B cell (primary cell): ENCODE measurements around the gene AUTS2. TPM values are rescaled to one million over a fixed set of nuclear protein-coding genes. Genes with fewer than 3 reads are reported as not detected.

Experiments
- ATAC-seq: fragments of 200-7000 bp; cut with Tn5 transposase; one replicate; pipeline ENCODE4 v1.10.0; 2021; ENCODE audit warnings: low read depth, mild to moderate bottlenecking, moderate number of reproducible peaks, moderate library complexity
- CTCF ChIA-PET: fragments of 350-600 bp; sonication (Branson Sonifier 250); formaldehyde crosslinking; loops from one replicate; lab custom pipeline; 2021; ENCODE audit warnings: antibody characterized with exemption, inconsistent platforms; lab: Charles Lee
- POLR2A ChIA-PET: fragments of 350-600 bp; sonication (Branson Sonifier 250); formaldehyde crosslinking; loops from one replicate; lab custom pipeline; 2021; ENCODE audit warnings: antibody characterized with exemption; lab: Charles Lee
- DNase-seq: peaks from one replicate; pipeline ENCODE4 v3.0.0; 2013
- H2AFZ ChIP-seq: 2 replicates; pipeline ENCODE4 v1.6.1; 2012; ENCODE audit warnings: mild to moderate bottlenecking, low read depth, low read length; ENCODE audit not compliant: insufficient read depth, poor library complexity, severe bottlenecking
- H3K27ac ChIP-seq, 2 donors: 1 replicate in 1 of 2; 2 replicates in 1 of 2; pipeline ENCODE4 v1.5.1; 2012 to 2013; ENCODE audit warnings: low read length in 2 of 2, mild to moderate bottlenecking in 2 of 2, moderate library complexity in 1 of 2
- H3K27me3 ChIP-seq, 4 experiments: fragments of 200-600 bp in 1 of 4; sonication (generic) in 1 of 4; replicated peaks in 1 of 4; 1 replicate in 2 of 4; 2 replicates in 2 of 4; pipeline versions ENCODE4 v1.6.1 to v1.7.0; 2013 to 2016; ENCODE audit warnings: low read length in 3 of 4, mild to moderate bottlenecking in 2 of 4, mixed read lengths in 1 of 4, moderate library complexity in 1 of 4; ENCODE audit not compliant: insufficient read depth in 4 of 4, control insufficient read depth in 3 of 4; ENCODE audit errors: control extremely low read depth in 1 of 4
- H3K36me3 ChIP-seq, 2 experiments: replicated peaks in 1 of 2; 1 replicate in 1 of 2; 2 replicates in 1 of 2; pipeline versions ENCODE4 v1.6.1 to v1.7.1; 2013; ENCODE audit warnings: low read length in 1 of 2; ENCODE audit not compliant: insufficient read depth in 2 of 2, control insufficient read depth in 1 of 2; ENCODE audit errors: control extremely low read depth in 1 of 2, extremely low read depth in 1 of 2
- H3K4me1 ChIP-seq, 2 donors: fragments of 200-600 bp in 1 of 2; sonication (generic) in 1 of 2; 1 replicate in 1 of 2; 2 replicates in 1 of 2; pipeline versions ENCODE4 v1.5.1 to v1.6.1; 2013 to 2017; ENCODE audit warnings: low read length in 2 of 2; ENCODE audit not compliant: control insufficient read depth in 2 of 2, insufficient read depth in 2 of 2
- H3K4me2 ChIP-seq: replicated peaks from 2 replicates; pipeline ENCODE3; 2012; ENCODE audit warnings: mild to moderate bottlenecking, low read depth, low read length; ENCODE audit not compliant: poor library complexity, severe bottlenecking
- H3K4me3 ChIP-seq, 5 experiments: fragments of 200-600 bp in 1 of 5; sonication (generic) in 1 of 5; 1 replicate in 3 of 5; 2 replicates in 2 of 5; pipeline versions ENCODE4 v1.5.1 to v1.7.0; 2011 to 2016; ENCODE audit warnings: low read length in 4 of 5, mild to moderate bottlenecking in 4 of 5, low read depth in 2 of 5, control low read depth in 1 of 5, moderate library complexity in 1 of 5; ENCODE audit not compliant: insufficient read depth in 1 of 5; ENCODE audit errors: control extremely low read depth in 1 of 5, extremely low read depth in 1 of 5
- H3K79me2 ChIP-seq: fragments of 200-600 bp; sonication (generic); one replicate; pipeline ENCODE4 v1.6.0; 2016; ENCODE audit warnings: low read length; ENCODE audit not compliant: control insufficient read depth, insufficient read depth
- H3K9ac ChIP-seq: fragments of 200-600 bp; sonication (generic); 2 replicates; pipeline ENCODE4 v1.6.1; 2017; ENCODE audit warnings: mild to moderate bottlenecking, low read length, moderate library complexity
- H3K9me3 ChIP-seq, 3 donors: one replicate each; pipeline versions ENCODE4 v1.6.1 to v1.7.1; 2013; ENCODE audit warnings: low read length in 2 of 3; ENCODE audit not compliant: control insufficient read depth in 2 of 3, insufficient read depth in 1 of 3; ENCODE audit errors: control extremely low read depth in 1 of 3
- H4K20me1 ChIP-seq: 2 replicates; pipeline ENCODE4 v1.6.0; 2012; ENCODE audit warnings: mild to moderate bottlenecking, low read length; ENCODE audit not compliant: insufficient read depth, control insufficient read depth, poor library complexity, severe bottlenecking
- H3K27ac Mint-ChIP-seq: one replicate; pipeline ENCODE4 v1.8.0; 2021; ENCODE audit warnings: mixed read lengths
- H3K27me3 Mint-ChIP-seq: one replicate; pipeline ENCODE4 v1.8.0; 2021; ENCODE audit warnings: mixed read lengths
- H3K4me1 Mint-ChIP-seq: one replicate; pipeline ENCODE4 v1.8.0; 2021; ENCODE audit warnings: mixed read lengths
- H3K4me3 Mint-ChIP-seq: one replicate; pipeline ENCODE4 v1.8.0; 2021; ENCODE audit warnings: mixed read lengths
- H3K9me3 Mint-ChIP-seq: one replicate; pipeline ENCODE4 v1.8.0; 2022; ENCODE audit warnings: mixed read lengths; ENCODE audit not compliant: insufficient read depth
- EZH2 ChIP-seq: IDR thresholded peaks from 2 replicates; pipeline ENCODE4 v1.6.1; 2012; ENCODE audit warnings: borderline replicate concordance, low read depth, mild to moderate bottlenecking, moderate library complexity, low read length; ENCODE audit not compliant: insufficient read depth, poor library complexity, severe bottlenecking
- WGBS: methylation state at CpG from one replicate; pipeline ENCODE4 v1.1.5; 2013; ENCODE audit warnings: missing lambda C conversion rate; ENCODE audit not compliant: insufficient coverage; 5-methylcytosine and 5-hydroxymethylcytosine counted together
- intact Hi-C: fragments of 100-400 bp; cut with micrococcal nuclease; formaldehyde crosslinking; loops from one replicate; pipeline ENCODE4 v1.10.0; 2022
- polyA plus RNA-seq: library from polyadenylated mRNA; depleted of rRNA; stranded (reverse); fragments of >200 nt; gene quantifications from 2 replicates; pipeline ENCODE4 v1.2.3, GENCODE V29; 2012
- total RNA-seq, 2 donors: library from RNA; stranded (reverse); fragments of 120-200 nt in 1 of 2; gene quantifications; 1 replicate in 1 of 2; 2 replicates in 1 of 2; pipeline versions ENCODE4 v1.2.3 to v1.2.4, GENCODE V29; 2013 to 2022
- TF ChIP-seq, protein P1 (sequence below): fragments of 200-600 bp; IDR thresholded peaks from one replicate; pipeline ENCODE4 v1.8.0; 2022; ENCODE audit warnings: antibody characterized with exemption, mild to moderate bottlenecking

AUTS2 gene
- total and polyA plus RNA-seq, 2 donors (not counting 1 experiment from before 2014, with no cell fraction given) = 22.3 to 35.0 TPM

DNA sequence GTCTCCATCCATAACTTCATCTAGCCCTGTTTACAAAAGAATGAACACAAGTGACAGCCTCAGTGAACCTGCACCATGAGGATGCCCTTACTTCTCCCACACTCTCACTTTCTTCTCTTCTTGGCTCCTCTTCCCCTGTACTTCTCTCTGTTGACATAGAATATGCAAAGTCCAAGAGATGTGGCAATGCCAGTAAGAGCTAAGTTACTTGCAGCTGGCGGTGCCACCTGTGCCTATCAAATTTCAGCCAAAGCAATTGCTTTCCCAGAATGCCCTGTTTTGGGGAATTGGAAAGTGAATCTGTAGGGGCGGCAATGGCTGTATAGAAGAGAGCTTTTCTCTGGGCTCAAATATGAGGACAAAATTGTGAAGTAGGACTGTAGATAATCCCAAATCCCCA lies 557.8 kb downstream of the AUTS2 start:
- Mint-ChIP-seq H3K4me1 (no peaks in the 10 kb centered on the region), H3K4me3 (no peak overlapping the region), H3K9me3 (no peaks in the 10 kb centered on the region), H3K27ac (no peak overlapping the region), H3K27me3 (no peaks in the 10 kb centered on the region)
- no peak overlapping the region for H3K4me2 ChIP-seq
- no peaks in the 10 kb centered on the region for H3K36me3 ChIP-seq
- no peak overlapping the region for H3K9ac ChIP-seq
- H3K9me3 ChIP-seq = peaks cover 0 to 6% (median 3%) of the 10 kb centered on the region in 3 donors
- H4K20me1 ChIP-seq = no peaks in the 10 kb centered on the region
- no peak for TF ChIP-seq EZH2
- TF ChIP-seq, protein P1, sequence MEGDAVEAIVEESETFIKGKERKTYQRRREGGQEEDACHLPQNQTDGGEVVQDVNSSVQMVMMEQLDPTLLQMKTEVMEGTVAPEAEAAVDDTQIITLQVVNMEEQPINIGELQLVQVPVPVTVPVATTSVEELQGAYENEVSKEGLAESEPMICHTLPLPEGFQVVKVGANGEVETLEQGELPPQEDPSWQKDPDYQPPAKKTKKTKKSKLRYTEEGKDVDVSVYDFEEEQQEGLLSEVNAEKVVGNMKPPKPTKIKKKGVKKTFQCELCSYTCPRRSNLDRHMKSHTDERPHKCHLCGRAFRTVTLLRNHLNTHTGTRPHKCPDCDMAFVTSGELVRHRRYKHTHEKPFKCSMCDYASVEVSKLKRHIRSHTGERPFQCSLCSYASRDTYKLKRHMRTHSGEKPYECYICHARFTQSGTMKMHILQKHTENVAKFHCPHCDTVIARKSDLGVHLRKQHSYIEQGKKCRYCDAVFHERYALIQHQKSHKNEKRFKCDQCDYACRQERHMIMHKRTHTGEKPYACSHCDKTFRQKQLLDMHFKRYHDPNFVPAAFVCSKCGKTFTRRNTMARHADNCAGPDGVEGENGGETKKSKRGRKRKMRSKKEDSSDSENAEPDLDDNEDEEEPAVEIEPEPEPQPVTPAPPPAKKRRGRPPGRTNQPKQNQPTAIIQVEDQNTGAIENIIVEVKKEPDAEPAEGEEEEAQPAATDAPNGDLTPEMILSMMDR = no peak
- DNase-seq (no peak), ATAC-seq (no peak)
- intact Hi-C loops = no loop called here
- no peak overlapping the region for H3K4me3 ChIP-seq
- WGBS = 100% methylated on average over 1 of the region's 2 CpGs
- no peaks in the 10 kb centered on the region for H3K79me2 ChIP-seq
- H3K27me3 ChIP-seq = no peaks in the 10 kb centered on the region
- H3K4me1 ChIP-seq = no peaks in the 10 kb centered on the region
- POLR2A ChIA-PET = no interaction called here
- CTCF ChIA-PET = no interaction called here
- no peak overlapping the region for H3K27ac ChIP-seq
- no peak overlapping the region for H2AFZ ChIP-seq

DNA sequence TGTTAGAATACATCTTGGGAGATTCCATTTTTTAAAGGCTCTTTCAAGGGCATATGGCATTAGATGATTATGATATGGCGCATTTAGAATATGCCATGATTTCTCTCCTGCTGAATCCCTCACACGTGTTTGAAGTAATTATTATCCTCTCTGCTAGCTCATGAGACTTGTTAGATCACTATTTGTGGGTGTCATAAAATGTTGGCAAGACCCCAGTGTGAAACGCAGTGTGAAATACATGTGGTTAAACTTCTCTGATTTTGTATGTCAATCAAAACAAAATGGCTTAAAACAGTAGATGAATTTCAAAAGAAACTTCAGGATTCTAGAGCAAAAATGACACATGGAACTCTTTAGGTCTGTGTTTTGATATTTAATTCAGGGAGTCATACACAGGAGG lies 560.8 kb downstream of the AUTS2 start:
- DNase-seq (no peak), ATAC-seq (no peak)
- Histone ChIP-seq H3K4me3 (no peak overlapping the region), H3K27me3 (no peaks in the 10 kb centered on the region), H3K79me2 (no peaks in the 10 kb centered on the region), H3K4me1 (no peaks in the 10 kb centered on the region), H4K20me1 (no peaks in the 10 kb centered on the region), H3K4me2 (no peak overlapping the region), H2AFZ (no peak overlapping the region), H3K9ac (no peak overlapping the region), H3K9me3 (no peaks in the 10 kb centered on the region), H3K36me3 (no peaks in the 10 kb centered on the region), H3K27ac (no peak overlapping the region)
- POLR2A ChIA-PET = no interaction called here
- no peak for TF ChIP-seq EZH2
- TF ChIP-seq, protein P1 = no peak
- Mint-ChIP-seq H3K27ac (no peak overlapping the region), H3K4me1 (no peaks in the 10 kb centered on the region), H3K9me3 (no peaks in the 10 kb centered on the region), H3K4me3 (no peak overlapping the region), H3K27me3 (no peaks in the 10 kb centered on the region)
- intact Hi-C loops = no loop called here
- WGBS = no CpG with 5 or more reads among the region's 3 CpGs
- CTCF ChIA-PET = interaction anchor here (0.6 kb wide), 1 partner anchor 376 kb away, joined by 4 read pairs; no protein-coding TSS in a partner anchor
